Uterus (tissue), 4 donors: ENCODE data around the gene SGMS1. TPM values are rescaled to one million over a fixed set of nuclear protein-coding genes. Genes with fewer than 3 reads are reported as not detected.

Source experiments
- DNase-seq, 2 donors: peaks; one replicate each; pipeline ENCODE4 v3.0.0-alpha.2; 2019 to 2020
- H3K27ac ChIP-seq, 2 donors: fragments of 200-600 bp; sonication (generic); 1 replicate in 1 of 2; 2 replicates in 1 of 2; pipeline ENCODE4 v1.5.1; 2016 to 2018
- H3K27me3 ChIP-seq, 2 donors: fragments of 200-600 bp; sonication (generic); one replicate each; pipeline ENCODE4 v1.5.1; 2018 to 2019; ENCODE audit warnings: control low read depth in 1 of 2
- H3K36me3 ChIP-seq, 2 donors: fragments of 200-600 bp; sonication (generic); one replicate each; pipeline ENCODE4 v1.5.1; 2019; ENCODE audit warnings: control low read depth in 1 of 2
- H3K4me1 ChIP-seq, 2 donors: fragments of 200-600 bp; sonication (generic); one replicate each; pipeline ENCODE4 v1.5.1; 2018 to 2019; ENCODE audit warnings: control low read depth in 1 of 2
- H3K4me3 ChIP-seq, 2 donors: fragments of 200-600 bp; sonication (generic); 1 replicate in 1 of 2; 2 replicates in 1 of 2; pipeline ENCODE4 v1.5.1; 2018 to 2019; ENCODE audit warnings: mild to moderate bottlenecking in 1 of 2
- H3K9me3 ChIP-seq, 2 donors: fragments of 200-600 bp; sonication (generic); one replicate each; pipeline ENCODE4 v1.5.1; 2019; ENCODE audit warnings: control low read depth in 1 of 2
- CTCF ChIP-seq, 4 experiments: fragments of 200-600 bp in 2 of 4; fragments of 450-650 bp in 2 of 4; sonication (generic) in 2 of 4; IDR thresholded peaks; one replicate each; pipeline ENCODE4 v1.5.1; 2016 to 2019; ENCODE audit warnings: antibody characterized with exemption in 4 of 4, mild to moderate bottlenecking in 2 of 4, moderate library complexity in 1 of 4
- POLR2A ChIP-seq, 2 donors: fragments of 450-650 bp; IDR thresholded peaks; one replicate each; pipeline ENCODE4 v1.6.1; 2016; ENCODE audit warnings: antibody characterized with exemption in 2 of 2, mild to moderate bottlenecking in 1 of 2, moderate library complexity in 1 of 2
- intact Hi-C: fragments of 100-400 bp; cut with DNase I; formaldehyde crosslinking; loops from one replicate; pipeline ENCODE4 v1.15.1; 2023; ENCODE audit warnings: low total_unique reads
- total RNA-seq, 4 donors: library from RNA; depleted of rRNA in 3 of 4; stranded (reverse); fragments of >200 nt in 3 of 4; gene quantifications; one replicate each; pipeline versions ENCODE4 v1.1.0 to v1.2.4, GENCODE V29; 2014 to 2023
- donor health status: DM: yes; HTN: yes; CAD: no.

SGMS1 gene
- total RNA-seq, 4 donors from 2014 or later = 38.0 to 102 (median 57.7) TPM

GRCh38 chr10:50397312-50398140, 226.2 kb downstream of the SGMS1 start:
- no peaks in the 10 kb centered on the region for H3K27me3 ChIP-seq
- H3K27ac ChIP-seq = no peak overlapping the region
- no peaks in the 10 kb centered on the region for H3K9me3 ChIP-seq
- no peak overlapping the region for H3K4me3 ChIP-seq
- H3K4me1 ChIP-seq = no peaks in the 10 kb centered on the region
- no peaks in the 10 kb centered on the region for H3K36me3 ChIP-seq
- DNase-seq = no peak
- intact Hi-C loops = no loop called here
- TF ChIP-seq POLR2A (IDR thresholded peaks at IDR 0.05) (no peak), CTCF (IDR thresholded peaks at IDR 0.05) (no peak)

DNA sequence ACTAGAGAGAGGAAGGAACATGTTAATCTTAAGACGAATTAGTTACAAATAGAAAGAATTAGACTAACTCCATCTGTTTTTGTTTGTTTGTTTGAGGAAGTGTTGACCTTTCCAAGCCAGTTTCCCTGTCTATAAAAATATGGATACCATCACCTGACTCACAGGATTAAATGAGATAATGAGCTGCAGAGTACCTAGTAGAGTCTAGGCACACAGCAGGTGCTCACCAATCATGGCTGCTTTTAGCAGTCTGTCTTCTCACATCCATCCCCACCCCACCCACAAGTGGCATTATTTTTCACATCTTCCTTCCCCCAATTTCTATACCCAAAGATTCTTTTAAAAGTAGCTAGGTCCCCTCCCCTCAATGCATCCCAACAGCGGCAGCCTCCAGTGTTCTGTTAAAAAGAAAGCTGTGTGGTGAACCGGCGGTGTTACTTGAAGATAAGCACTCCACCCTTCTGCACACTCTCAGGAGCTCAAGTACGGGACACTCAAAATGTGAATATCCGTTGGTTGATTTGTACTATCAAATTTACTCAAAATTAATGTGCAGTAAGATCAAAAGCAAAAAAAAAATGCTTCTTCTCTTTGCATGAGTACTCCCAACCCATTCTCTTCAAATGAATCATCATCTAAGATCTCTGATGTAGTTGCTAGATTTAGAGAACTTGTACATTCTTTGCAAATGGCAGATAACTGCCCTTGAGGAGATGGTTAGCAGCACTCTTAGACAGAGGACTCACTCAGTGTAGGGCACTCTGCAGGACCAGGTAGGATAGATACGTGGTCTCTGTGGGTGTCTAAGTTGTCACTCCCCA, 227.1 kb downstream of the SGMS1 start:
- no peak for TF ChIP-seq POLR2A (IDR thresholded peaks at IDR 0.05)
- no peak for TF ChIP-seq CTCF (IDR thresholded peaks at IDR 0.05)
- H3K4me3 ChIP-seq = no peak overlapping the region
- H3K4me1 ChIP-seq = no peaks in the 10 kb centered on the region
- H3K9me3 ChIP-seq = no peaks in the 10 kb centered on the region
- intact Hi-C loops = no loop called here
- no peak overlapping the region for H3K27ac ChIP-seq
- no peaks in the 10 kb centered on the region for H3K36me3 ChIP-seq
- DNase-seq = no peak
- H3K27me3 ChIP-seq = no peaks in the 10 kb centered on the region

DNA sequence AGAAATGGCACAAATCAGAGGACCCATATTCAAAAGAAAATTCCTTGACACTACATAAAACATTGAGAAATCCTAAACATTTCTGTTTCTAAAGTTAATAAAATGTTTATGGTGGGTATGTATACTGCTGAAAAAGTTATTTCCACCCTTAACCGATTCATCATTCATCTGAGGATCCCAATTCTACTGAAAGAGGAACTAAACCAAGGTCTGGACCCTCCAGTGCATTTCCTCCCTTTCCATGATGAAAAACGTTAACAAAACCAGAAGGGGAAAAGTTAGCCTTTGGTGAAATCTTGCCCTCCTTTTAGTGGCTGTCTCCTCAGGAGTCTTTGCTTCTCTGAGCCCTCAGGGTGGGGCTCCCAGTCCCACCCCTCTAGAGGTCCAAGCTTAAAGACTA, 227.9 kb downstream of the SGMS1 start:
- Histone ChIP-seq H3K9me3 (no peaks in the 10 kb centered on the region), H3K27me3 (no peaks in the 10 kb centered on the region), H3K4me3 (no peak overlapping the region), H3K27ac (no peak overlapping the region), H3K4me1 (no peaks in the 10 kb centered on the region), H3K36me3 (no peaks in the 10 kb centered on the region)
- intact Hi-C loops = no loop called here
- no peak for DNase-seq
- TF ChIP-seq CTCF (IDR thresholded peaks at IDR 0.05) (no peak), POLR2A (IDR thresholded peaks at IDR 0.05) (no peak)

GRCh38 chr10:50395271-50395670, 228.5 kb downstream of the SGMS1 start:
- Histone ChIP-seq H3K27me3 (no peaks in the 10 kb centered on the region), H3K4me3 (no peak overlapping the region), H3K27ac (no peak overlapping the region), H3K36me3 (no peaks in the 10 kb centered on the region), H3K9me3 (no peaks in the 10 kb centered on the region), H3K4me1 (no peaks in the 10 kb centered on the region)
- TF ChIP-seq POLR2A (IDR thresholded peaks at IDR 0.05) (no peak), CTCF (IDR thresholded peaks at IDR 0.05) (no peak)
- no peak for DNase-seq
- intact Hi-C loops = no loop called here

GRCh38 chr10:50394832-50395231, 228.9 kb downstream of the SGMS1 start:
- no peaks in the 10 kb centered on the region for H3K4me1 ChIP-seq
- DNase-seq = no peak
- intact Hi-C loops = no loop called here
- H3K4me3 ChIP-seq = no peak overlapping the region
- H3K36me3 ChIP-seq = no peaks in the 10 kb centered on the region
- H3K9me3 ChIP-seq = no peaks in the 10 kb centered on the region
- no peak overlapping the region for H3K27ac ChIP-seq
- TF ChIP-seq CTCF (IDR thresholded peaks at IDR 0.05) (no peak), POLR2A (IDR thresholded peaks at IDR 0.05) (no peak)
- H3K27me3 ChIP-seq = no peaks in the 10 kb centered on the region
